SK-N-SH (cell line): ENCODE results near the gene TOLLIP. TPM values are rescaled to one million over a fixed set of nuclear protein-coding genes. Genes with fewer than 3 reads are reported as not detected.

Experiments
- CTCF ChIA-PET: fragments of 300-600, 350-600 bp; formaldehyde crosslinking; extraction: SDS; loops from one replicate; lab custom pipeline; 2021; lab: Yijun Ruan, JAX
- POLR2A ChIA-PET: fragments of 350-600 bp; sonication (Branson Sonifier 250); formaldehyde crosslinking; extraction: SDS; loops from one replicate; lab custom pipeline; 2020; ENCODE audit warnings: antibody characterized with exemption, inconsistent platforms; lab: Yijun Ruan, JAX
- DNase-seq: peaks from one replicate; pipeline ENCODE4 v3.0.0; 2012
- H2AFZ ChIP-seq: fragments of 200-600 bp; sonication (generic); 2 replicates; pipeline ENCODE4 v1.8.1; 2016; ENCODE audit warnings: antibody characterized with exemption, mild to moderate bottlenecking, low read depth
- H3F3A ChIP-seq: fragments of 200-600 bp; sonication (generic); replicated peaks from 2 replicates; pipeline ENCODE3; 2016; ENCODE audit warnings: antibody characterized with exemption, mild to moderate bottlenecking; ENCODE audit not compliant: insufficient read depth
- H3K27ac ChIP-seq, 2 experiments: fragments of 200-500 bp in 1 of 2; fragments of 200-600 bp in 1 of 2; sonication (Bioruptor generic) in 1 of 2; sonication (generic), shearing (Covaris generic) in 1 of 2; 2 replicates each; pipeline versions ENCODE4 v1.5.1 to v1.6.1; 2014 to 2016; ENCODE audit warnings: low read depth in 2 of 2, inconsistent platforms in 1 of 2, low read length in 1 of 2, mild to moderate bottlenecking in 1 of 2, mixed read lengths in 1 of 2
- H3K27me3 ChIP-seq: fragments of 200-600 bp; sonication (generic), shearing (Covaris generic); 2 replicates; pipeline ENCODE4 v1.6.1; 2016; ENCODE audit warnings: mixed run types; ENCODE audit not compliant: insufficient read depth
- H3K36me3 ChIP-seq, 2 experiments: fragments of 200-500 bp in 1 of 2; fragments of 200-600 bp in 1 of 2; sonication (Bioruptor generic) in 1 of 2; sonication (generic) in 1 of 2; replicated peaks in 1 of 2; 2 replicates each; pipeline versions ENCODE3 to v1.5.1; 2014 to 2016; ENCODE audit warnings: low read length in 1 of 2, mild to moderate bottlenecking in 1 of 2; ENCODE audit not compliant: insufficient read depth in 2 of 2, control insufficient read depth in 1 of 2
- H3K4me1 ChIP-seq, 2 experiments: fragments of 200-500 bp in 1 of 2; fragments of 200-600 bp in 1 of 2; sonication (Bioruptor generic) in 1 of 2; sonication (generic), shearing (Covaris generic) in 1 of 2; 2 replicates each; pipeline versions ENCODE4 v1.5.1 to v1.6.1; 2014 to 2016; ENCODE audit warnings: low read depth in 1 of 2, low read length in 1 of 2, mixed run types in 1 of 2; ENCODE audit not compliant: insufficient read depth in 2 of 2, control insufficient read depth in 1 of 2
- H3K4me2 ChIP-seq: fragments of 200-600 bp; sonication (generic), shearing (Covaris generic); 2 replicates; pipeline ENCODE4 v1.6.1; 2017; ENCODE audit warnings: mixed run types
- H3K4me3 ChIP-seq, 2 experiments: fragments of 200-500 bp in 1 of 2; fragments of 200-600 bp in 1 of 2; sonication (Bioruptor generic) in 1 of 2; sonication (generic), shearing (Covaris generic) in 1 of 2; 2 replicates each; pipeline versions ENCODE4 v1.5.1 to v1.8.1; 2014 to 2016; ENCODE audit warnings: low read depth in 2 of 2, inconsistent platforms in 1 of 2, low read length in 1 of 2, mild to moderate bottlenecking in 1 of 2, mixed read lengths in 1 of 2, moderate library complexity in 1 of 2
- H3K79me2 ChIP-seq: fragments of 200-600 bp; sonication (generic); 2 replicates; pipeline ENCODE4 v1.8.1; 2017; ENCODE audit warnings: mild to moderate bottlenecking; ENCODE audit not compliant: insufficient read depth
- H3K9ac ChIP-seq: fragments of 200-600 bp; sonication (generic); 2 replicates; pipeline ENCODE4 v1.6.1; 2017; ENCODE audit warnings: mixed run types
- H3K9me2 ChIP-seq: fragments of 200-600 bp; sonication (generic); 2 replicates; pipeline ENCODE4 v1.6.1; 2017; ENCODE audit warnings: mixed run types
- H3K9me3 ChIP-seq: fragments of 200-600 bp; sonication (generic); 2 replicates; pipeline ENCODE4 v1.6.1; 2017; ENCODE audit warnings: mixed run types, mild to moderate bottlenecking, moderate library complexity
- H4K20me1 ChIP-seq: fragments of 200-600 bp; sonication (generic); 2 replicates; pipeline ENCODE4 v1.6.1; 2017; ENCODE audit warnings: mild to moderate bottlenecking, mixed run types; ENCODE audit not compliant: insufficient read depth
- EP300 ChIP-seq, 2 experiments: IDR thresholded peaks; 2 replicates each; pipeline versions ENCODE4 v1.4.0 to v1.6.1; 2012; ENCODE audit warnings: borderline replicate concordance in 1 of 2, low read depth in 1 of 2, low read length in 1 of 2
- FOXJ3 ChIP-seq: sonication (generic); formaldehyde crosslinking; IDR thresholded peaks from 2 replicates; pipeline ENCODE4 v1.5.1; 2020; ENCODE audit warnings: mild to moderate bottlenecking, missing genetic modification reagents
- FOXM1 ChIP-seq: IDR thresholded peaks from 2 replicates; pipeline ENCODE4 v1.4.0; 2012; ENCODE audit warnings: low read depth, mild to moderate bottlenecking
- GABPA ChIP-seq: IDR thresholded peaks from 2 replicates; pipeline ENCODE4 v1.4.0; 2012; ENCODE audit warnings: low read depth, mild to moderate bottlenecking
- MXI1 ChIP-seq: IDR thresholded peaks from 2 replicates; pipeline ENCODE4 v1.6.1; 2012; ENCODE audit warnings: mild to moderate bottlenecking, low read depth, low read length, improper control_type of control experiment
- POLR2AphosphoS5 ChIP-seq: IDR thresholded peaks from 2 replicates; pipeline ENCODE4 v1.6.1; 2012; ENCODE audit warnings: low read depth, low read length
- WGBS: methylation state at CpG from one replicate; pipeline ENCODE4 v1.1.6; 2017; ENCODE audit warnings: low lambda C conversion rate; 5-methylcytosine and 5-hydroxymethylcytosine counted together
- polyA plus RNA-seq, 3 experiments: library from polyadenylated mRNA; depleted of rRNA; stranded (reverse); fragments of >200 nt; gene quantifications; 2 replicates each; pipeline ENCODE4 v1.2.3, GENCODE V29; 2012
- TF ChIP-seq, protein P1 (sequence below): fragments of 150-350 bp; IDR thresholded peaks from 2 replicates; pipeline ENCODE4 v1.6.1; 2016; ENCODE audit warnings: mild to moderate bottlenecking, low read depth, low read length

Gene TOLLIP
- polyA plus RNA-seq, 1 of the 3 experiments (the other 2 are of a cell fraction): 55.4 TPM

DNA sequence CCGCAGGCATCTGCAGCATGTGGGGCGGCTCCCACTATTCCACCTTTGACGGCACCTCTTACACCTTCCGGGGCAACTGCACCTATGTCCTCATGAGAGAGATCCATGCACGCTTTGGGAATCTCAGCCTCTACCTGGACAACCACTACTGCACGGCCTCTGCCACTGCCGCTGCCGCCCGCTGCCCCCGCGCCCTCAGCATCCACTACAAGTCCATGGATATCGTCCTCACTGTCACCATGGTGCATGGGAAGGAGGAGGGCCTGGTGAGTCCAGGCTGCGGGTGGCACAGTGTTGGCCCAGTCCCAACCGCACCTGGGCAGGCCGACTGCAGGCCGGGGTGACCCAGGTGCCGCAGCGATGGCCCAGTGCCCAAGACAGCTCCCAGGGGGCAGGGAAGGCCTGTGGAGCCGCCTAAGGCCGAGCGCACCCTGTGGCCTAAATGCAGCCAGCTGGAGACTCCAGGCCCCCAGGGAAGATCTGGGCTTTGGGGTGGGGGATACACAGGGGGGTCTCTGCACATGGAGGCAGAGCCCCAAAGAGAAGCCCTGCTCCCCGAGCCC, 55.3 kb downstream of the TOLLIP start (continued):
- TF ChIP-seq MXI1 (no peak), GABPA (no peak), FOXJ3 (no peak)
- TF ChIP-seq, protein P1, sequence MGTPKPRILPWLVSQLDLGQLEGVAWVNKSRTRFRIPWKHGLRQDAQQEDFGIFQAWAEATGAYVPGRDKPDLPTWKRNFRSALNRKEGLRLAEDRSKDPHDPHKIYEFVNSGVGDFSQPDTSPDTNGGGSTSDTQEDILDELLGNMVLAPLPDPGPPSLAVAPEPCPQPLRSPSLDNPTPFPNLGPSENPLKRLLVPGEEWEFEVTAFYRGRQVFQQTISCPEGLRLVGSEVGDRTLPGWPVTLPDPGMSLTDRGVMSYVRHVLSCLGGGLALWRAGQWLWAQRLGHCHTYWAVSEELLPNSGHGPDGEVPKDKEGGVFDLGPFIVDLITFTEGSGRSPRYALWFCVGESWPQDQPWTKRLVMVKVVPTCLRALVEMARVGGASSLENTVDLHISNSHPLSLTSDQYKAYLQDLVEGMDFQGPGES: no peak

DNA sequence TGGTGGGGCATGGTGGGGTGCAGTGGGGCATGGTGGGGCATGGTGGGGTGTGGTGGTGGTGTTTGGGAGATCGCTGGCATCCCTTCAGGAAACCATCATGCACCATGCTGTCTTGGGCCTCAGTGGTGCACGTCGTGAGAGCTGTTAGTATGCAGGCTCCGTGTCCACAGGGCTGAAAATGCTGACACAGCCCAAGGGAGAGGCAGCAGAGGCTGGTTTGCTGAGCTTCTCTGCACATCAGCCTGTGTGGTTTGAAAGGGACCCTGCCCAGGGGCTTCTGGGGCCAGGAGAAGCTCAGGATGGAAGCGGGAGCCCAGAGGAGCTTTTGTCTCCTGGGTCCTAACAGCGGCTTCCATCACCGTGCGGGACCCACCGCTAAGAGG, 56.3 kb downstream of the TOLLIP start:
- CTCF ChIA-PET: interaction anchor here (0.7 to 0.8 kb wide), 2 partner anchors 10 to 50 kb away, joined by 3 read pairs; no protein-coding TSS in a partner anchor

DNA sequence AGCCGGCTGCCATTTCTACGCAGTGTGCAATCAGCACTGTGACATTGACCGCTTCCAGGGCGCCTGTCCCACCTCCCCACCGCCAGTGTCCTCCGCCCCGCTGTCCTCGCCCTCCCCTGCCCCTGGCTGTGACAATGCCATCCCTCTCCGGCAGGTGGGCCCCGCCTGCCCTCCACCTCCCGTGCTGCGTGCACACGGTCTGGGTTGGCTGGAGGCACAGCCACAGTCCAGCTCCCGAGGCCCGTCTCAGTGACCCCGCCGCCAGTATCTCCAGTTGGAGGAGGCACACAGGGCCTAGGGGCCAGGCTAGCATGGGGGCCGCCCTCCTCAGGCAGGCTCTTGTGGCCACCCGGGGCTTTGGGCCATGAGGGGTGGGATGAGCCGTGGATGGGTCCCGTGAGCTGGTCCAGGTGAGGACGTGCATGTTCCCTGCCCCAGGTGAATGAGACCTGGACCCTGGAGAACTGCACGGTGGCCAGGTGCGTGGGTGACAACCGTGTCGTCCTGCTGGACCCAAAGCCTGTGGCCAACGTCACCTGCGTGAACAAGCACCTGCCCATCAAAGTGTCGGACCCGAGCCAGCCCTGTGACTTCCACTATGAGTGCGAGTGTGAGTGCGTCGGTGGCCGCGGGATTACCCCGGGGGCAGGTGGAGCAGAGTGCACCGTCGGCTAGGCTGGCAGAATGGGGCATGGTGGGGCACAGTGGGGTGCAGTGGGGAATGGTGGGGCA, 56.9 kb downstream of the TOLLIP start:
- Histone ChIP-seq H4K20me1 (no peaks in the 10 kb centered on the region), H3K9ac (no peak overlapping the region), H2AFZ (no peak overlapping the region), H3K9me3 (no peaks in the 10 kb centered on the region), H3K79me2 (no peaks in the 10 kb centered on the region), H3K27me3 (no peaks in the 10 kb centered on the region), H3K9me2 (no peaks in the 10 kb centered on the region), H3K36me3 (no peaks in the 10 kb centered on the region), H3K4me1 (no peaks in the 10 kb centered on the region), H3K4me2 (no peak overlapping the region), H3K4me3 (no peak overlapping the region), H3F3A (no peaks in the 10 kb centered on the region), H3K27ac (no peak overlapping the region)
- WGBS: 55% methylated on average over 24 of the region's 38 CpGs
- ChIA-PET CTCF (interaction anchor here (0.7 to 0.8 kb wide), 2 partner anchors 10 to 50 kb away, joined by 3 read pairs; no protein-coding TSS in a partner anchor), POLR2A (no interaction called here)
- DNase-seq: no peak
- TF ChIP-seq POLR2AphosphoS5: no peak

More for the DNA sequence above, 56.3 kb downstream of the TOLLIP start:
- H3K9ac ChIP-seq: no peak overlapping the region
- H3K4me1 ChIP-seq: no peaks in the 10 kb centered on the region
- WGBS: 53% methylated on average over 8 of the region's 9 CpGs
- H3K36me3 ChIP-seq: no peaks in the 10 kb centered on the region
- H3K79me2 ChIP-seq: no peaks in the 10 kb centered on the region
- no peaks in the 10 kb centered on the region for H3F3A ChIP-seq
- POLR2A ChIA-PET: no interaction called here
- no peaks in the 10 kb centered on the region for H3K9me2 ChIP-seq
- DNase-seq: no peak
- H4K20me1 ChIP-seq: no peaks in the 10 kb centered on the region
- no peak overlapping the region for H3K4me3 ChIP-seq
- no peak overlapping the region for H2AFZ ChIP-seq
- H3K9me3 ChIP-seq: no peaks in the 10 kb centered on the region
- no peak for TF ChIP-seq FOXM1
- TF ChIP-seq EP300 (IDR thresholded peaks at IDR 0.05; ENCODE audit: borderline replicate concordance in 1 of 2, low read depth in 1 of 2, low read length in 1 of 2): no peak
- H3K4me2 ChIP-seq: no peak overlapping the region
- no peaks in the 10 kb centered on the region for H3K27me3 ChIP-seq
- no peak overlapping the region for H3K27ac ChIP-seq
